ENCODE results near the gene SLC10A7.

DNA sequence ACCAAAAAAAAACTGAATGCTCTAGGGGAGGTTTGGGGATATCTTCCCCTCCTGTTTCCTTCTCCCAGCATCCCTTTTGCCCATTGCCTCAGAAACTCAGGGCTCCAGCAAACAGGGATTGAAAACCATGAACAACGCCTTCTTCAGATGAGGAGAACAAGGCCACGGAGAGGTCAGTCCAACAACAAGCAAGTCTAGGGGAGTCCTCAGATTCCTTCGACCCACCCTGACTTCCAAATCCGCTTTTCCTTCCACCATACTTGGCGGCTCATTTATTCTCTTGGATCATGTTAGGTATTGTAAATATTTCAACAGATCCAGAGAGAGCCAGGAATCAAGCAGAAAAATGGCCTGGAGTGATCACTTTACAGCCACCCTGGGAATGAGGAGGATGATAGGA is 285.5 kb downstream of the SLC10A7 start:
- TF ChIP-seq, protein P1, sequence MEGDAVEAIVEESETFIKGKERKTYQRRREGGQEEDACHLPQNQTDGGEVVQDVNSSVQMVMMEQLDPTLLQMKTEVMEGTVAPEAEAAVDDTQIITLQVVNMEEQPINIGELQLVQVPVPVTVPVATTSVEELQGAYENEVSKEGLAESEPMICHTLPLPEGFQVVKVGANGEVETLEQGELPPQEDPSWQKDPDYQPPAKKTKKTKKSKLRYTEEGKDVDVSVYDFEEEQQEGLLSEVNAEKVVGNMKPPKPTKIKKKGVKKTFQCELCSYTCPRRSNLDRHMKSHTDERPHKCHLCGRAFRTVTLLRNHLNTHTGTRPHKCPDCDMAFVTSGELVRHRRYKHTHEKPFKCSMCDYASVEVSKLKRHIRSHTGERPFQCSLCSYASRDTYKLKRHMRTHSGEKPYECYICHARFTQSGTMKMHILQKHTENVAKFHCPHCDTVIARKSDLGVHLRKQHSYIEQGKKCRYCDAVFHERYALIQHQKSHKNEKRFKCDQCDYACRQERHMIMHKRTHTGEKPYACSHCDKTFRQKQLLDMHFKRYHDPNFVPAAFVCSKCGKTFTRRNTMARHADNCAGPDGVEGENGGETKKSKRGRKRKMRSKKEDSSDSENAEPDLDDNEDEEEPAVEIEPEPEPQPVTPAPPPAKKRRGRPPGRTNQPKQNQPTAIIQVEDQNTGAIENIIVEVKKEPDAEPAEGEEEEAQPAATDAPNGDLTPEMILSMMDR (IDR thresholded peaks at IDR 0.05; ENCODE audit: low read length): no peak
- TF ChIP-seq EZH2 (IDR thresholded peaks at IDR 0.05; ENCODE audit: borderline replicate concordance, low read length): no peak

All from OCI-LY1 (cell line).